Measurements from ENCODE around the gene NDUFB1. TPM values are rescaled to one million over a fixed set of nuclear protein-coding genes. Genes with fewer than 3 reads are reported as not detected.

Gene NDUFB1
- total RNA-seq, 1 donor from 2014 or later: 348 TPM

GRCh38 chr14:92144708-92145107 lies 23.2 kb upstream of the NDUFB1 start:
- peaks cover 26% of the 10 kb centered on the region for H3K36me3 Mint-ChIP-seq
- H3K4me1 ChIP-seq: no peaks in the 10 kb centered on the region
- H3K36me3 ChIP-seq: peaks cover 25% of the 10 kb centered on the region
- TF ChIP-seq EZH2phosphoT487 (IDR thresholded peaks at IDR 0.05) (no peak), CTCF (IDR thresholded peaks at IDR 0.05) (no peak), EZH2 (IDR thresholded peaks at IDR 0.05) (no peak)
- H3K4me2 ChIP-seq: no peak overlapping the region
- H4K20me1 ChIP-seq (ENCODE audit: low read depth): no peaks in the 10 kb centered on the region
- no peaks in the 10 kb centered on the region for H3K79me2 ChIP-seq (ENCODE audit: low read depth)
- no peaks in the 10 kb centered on the region for H3K4me1 Mint-ChIP-seq
- no peak overlapping the region for H3K27ac ChIP-seq
- no peak overlapping the region for H3K9ac ChIP-seq
- no peak overlapping the region for H3K27ac Mint-ChIP-seq
- H3K9me3 Mint-ChIP-seq: no peaks in the 10 kb centered on the region
- H3F3A ChIP-seq (ENCODE audit: low read depth): no peaks in the 10 kb centered on the region
- no peaks in the 10 kb centered on the region for H3K27me3 Mint-ChIP-seq (ENCODE audit: insufficient read depth, low read depth)
- no peak overlapping the region for H3K4me3 ChIP-seq
- H3K4me3 Mint-ChIP-seq: no peak overlapping the region
- no peak overlapping the region for H2AFZ ChIP-seq (replicated peaks)
- DNase-seq (ENCODE audit: low spot score): no peak
- H3K9me3 ChIP-seq (ENCODE audit: low read depth): no peaks in the 10 kb centered on the region
- H3K27me3 ChIP-seq: no peaks in the 10 kb centered on the region

GRCh38 chr14:92143962-92144361 lies 22.5 kb upstream of the NDUFB1 start:
- H3K27ac Mint-ChIP-seq: no peak overlapping the region
- no peaks in the 10 kb centered on the region for H3K79me2 ChIP-seq (ENCODE audit: low read depth)
- H3K9me3 ChIP-seq (ENCODE audit: low read depth): no peaks in the 10 kb centered on the region
- no peaks in the 10 kb centered on the region for H4K20me1 ChIP-seq (ENCODE audit: low read depth)
- no peak overlapping the region for H3K9ac ChIP-seq
- no peak overlapping the region for H3K27ac ChIP-seq
- H3K4me1 Mint-ChIP-seq: no peaks in the 10 kb centered on the region
- no peaks in the 10 kb centered on the region for H3K27me3 Mint-ChIP-seq (ENCODE audit: insufficient read depth, low read depth)
- H3F3A ChIP-seq (ENCODE audit: low read depth): no peaks in the 10 kb centered on the region
- no peaks in the 10 kb centered on the region for H3K4me1 ChIP-seq
- H3K36me3 ChIP-seq: peaks cover 25% of the 10 kb centered on the region
- H3K27me3 ChIP-seq: no peaks in the 10 kb centered on the region
- no peak overlapping the region for H3K4me3 Mint-ChIP-seq
- no peak overlapping the region for H3K4me3 ChIP-seq
- no peak overlapping the region for H2AFZ ChIP-seq (replicated peaks)
- no peak for DNase-seq (ENCODE audit: low spot score)
- peaks cover 23% of the 10 kb centered on the region for H3K36me3 Mint-ChIP-seq
- TF ChIP-seq CTCF (IDR thresholded peaks at IDR 0.05) (no peak), EZH2phosphoT487 (IDR thresholded peaks at IDR 0.05) (no peak), EZH2 (IDR thresholded peaks at IDR 0.05) (no peak)
- no peaks in the 10 kb centered on the region for H3K9me3 Mint-ChIP-seq
- no peak overlapping the region for H3K4me2 ChIP-seq

GRCh38 chr14:92143309-92143708 lies 21.8 kb upstream of the NDUFB1 start:
- H3K36me3 Mint-ChIP-seq: peaks cover 23% of the 10 kb centered on the region
- H3K4me3 Mint-ChIP-seq: no peak overlapping the region
- no peak for DNase-seq (ENCODE audit: low spot score)
- H3F3A ChIP-seq (ENCODE audit: low read depth): no peaks in the 10 kb centered on the region
- no peak overlapping the region for H3K4me3 ChIP-seq
- no peak overlapping the region for H2AFZ ChIP-seq (replicated peaks)
- no peak overlapping the region for H3K27ac ChIP-seq
- H3K79me2 ChIP-seq (ENCODE audit: low read depth): no peaks in the 10 kb centered on the region
- no peak for TF ChIP-seq EZH2phosphoT487 (IDR thresholded peaks at IDR 0.05)
- no peak for TF ChIP-seq CTCF (IDR thresholded peaks at IDR 0.05)
- TF ChIP-seq EZH2 (IDR thresholded peaks at IDR 0.05): no peak
- no peaks in the 10 kb centered on the region for H3K27me3 Mint-ChIP-seq (ENCODE audit: insufficient read depth, low read depth)
- H4K20me1 ChIP-seq (ENCODE audit: low read depth): no peaks in the 10 kb centered on the region
- no peak overlapping the region for H3K27ac Mint-ChIP-seq
- no peak overlapping the region for H3K9ac ChIP-seq
- H3K4me1 ChIP-seq: no peaks in the 10 kb centered on the region
- H3K9me3 ChIP-seq (ENCODE audit: low read depth): no peaks in the 10 kb centered on the region
- no peaks in the 10 kb centered on the region for H3K27me3 ChIP-seq
- peaks cover 29% of the 10 kb centered on the region for H3K36me3 ChIP-seq
- H3K9me3 Mint-ChIP-seq: no peaks in the 10 kb centered on the region
- no peaks in the 10 kb centered on the region for H3K4me1 Mint-ChIP-seq
- no peak overlapping the region for H3K4me2 ChIP-seq

Measured in neural progenitor cell (in vitro differentiated cells).